ENCODE data around the gene HELT. TPM values are rescaled to one million over a fixed set of nuclear protein-coding genes. Genes with fewer than 3 reads are reported as not detected.
"Not testable (repeated sequence)": the region's sequence is repeated elsewhere in the genome, so short reads cannot be mapped to it uniquely, and the experiment has no call there.

HELT gene
- total and polyA plus RNA-seq, 10 of the 15 experiments (the other 5 are each of a cell fraction or from before 2014, with no cell fraction given) = not detected

DNA sequence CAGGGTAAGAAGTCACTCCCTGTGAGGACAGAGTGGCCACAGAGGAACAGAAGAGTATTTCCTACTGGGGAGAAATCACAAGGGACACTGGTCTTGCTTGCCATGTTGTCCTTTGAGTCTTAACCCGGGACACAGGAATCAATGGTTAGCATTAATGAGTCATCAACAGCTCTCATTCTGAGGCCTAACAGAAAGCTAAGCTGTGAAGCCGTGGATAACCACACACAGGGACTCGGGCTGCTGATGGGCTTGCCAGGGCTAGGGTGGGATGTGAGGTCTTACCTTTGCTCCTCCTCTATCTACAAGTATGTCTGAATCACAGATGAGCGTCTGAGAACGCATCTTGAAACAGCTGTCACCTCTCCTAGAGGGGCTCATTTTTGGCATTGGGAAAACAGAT is 22.2 kb downstream of the HELT start:
- TF ChIP-seq BACH1 (IDR thresholded peaks at IDR 0.05; ENCODE audit: borderline replicate concordance) (no peak), ESRRA (IDR thresholded peaks at IDR 0.05; ENCODE audit: low read length) (no peak), SIN3A (IDR thresholded peaks at IDR 0.05; ENCODE audit: low read depth, low read length) (no peak), RELA (IDR thresholded peaks at IDR 0.05; ENCODE audit: borderline replicate concordance, partially characterized antibody) (no peak), NFIC (IDR thresholded peaks at IDR 0.05; ENCODE audit: low read depth, low read length) (no peak), IKZF1 (conservative IDR thresholded peaks at IDR 0.05) (no peak), NR2C2 (IDR thresholded peaks at IDR 0.05; ENCODE audit: borderline replicate concordance, control insufficient read depth, insufficient read length, low read depth) (no peak), POLR2AphosphoS2 (IDR thresholded peaks at IDR 0.05; ENCODE audit: low read depth, low read length) (no peak), MEF2A (IDR thresholded peaks at IDR 0.05; ENCODE audit: insufficient read depth, low read depth, low read length) (no peak), FOXK2 (IDR thresholded peaks at IDR 0.05) (no peak), WRNIP1 (IDR thresholded peaks at IDR 0.05; ENCODE audit: borderline replicate concordance, low read depth, low read length) (no peak), CTCF (IDR thresholded peaks at IDR 0.05 in 2 of 3, conservative IDR thresholded peaks at IDR 0.05 in 1 of 3; ENCODE audit: control insufficient read depth in 2 of 3, extremely low read depth in 1 of 3, insufficient read depth in 1 of 3, low read depth in 3 of 3, low read length in 3 of 3) (no peak), NR2C1 (IDR thresholded peaks at IDR 0.05) (no peak), YBX1 (IDR thresholded peaks at IDR 0.05) (no peak), CREB1 (IDR thresholded peaks at IDR 0.05; ENCODE audit: low read depth) (no peak), BRCA1 (IDR thresholded peaks at IDR 0.05; ENCODE audit: low read depth, low read length) (no peak), ZNF207 (IDR thresholded peaks at IDR 0.05; ENCODE audit: borderline replicate concordance) (no peak)
- Histone ChIP-seq H3K4me2 (ENCODE audit: control insufficient read depth, insufficient read depth) (no peak overlapping the region), H3K27me3 (replicated peaks in 1 of 2; ENCODE audit: control insufficient read depth in 2 of 2, insufficient read depth in 2 of 2, low read length in 1 of 2) (0 out of 4 replicates have a peak, but pooled peaks cover 0 to 1% of the 10 kb centered on the region in 2 experiments), H3K4me3 (no peak overlapping the region), H3K9me3 (replicated peaks; ENCODE audit: control insufficient read depth, insufficient read depth, low read length) (no peaks in the 10 kb centered on the region), H3K79me2 (ENCODE audit: control insufficient read depth, insufficient read depth, low read length) (no peaks in the 10 kb centered on the region), H4K20me1 (ENCODE audit: control insufficient read depth, insufficient read depth) (no peaks in the 10 kb centered on the region), H3K4me1 (ENCODE audit: control insufficient read depth, insufficient read depth, low read length) (no peaks in the 10 kb centered on the region), H3K9ac (ENCODE audit: control insufficient read depth, insufficient read depth, low read length) (no peak overlapping the region), H3K27ac (ENCODE audit: control insufficient read depth, insufficient read depth) (no peak overlapping the region), H3K36me3 (ENCODE audit: control insufficient read depth in 2 of 2, insufficient read depth in 2 of 2, low read length in 1 of 2) (no peaks in the 10 kb centered on the region), H2AFZ (ENCODE audit: control insufficient read depth, low read depth, low read length) (no peak overlapping the region)
- intact Hi-C loops (cut with micrococcal nuclease; ENCODE audit: unreplicated experiment) (no loop called here), in situ Hi-C loops (cut with MboI) (loop anchor here (25.0 kb wide), 1 partner anchor 997 kb away; no protein-coding TSS in a partner anchor)
- FAIRE-seq (no peak), DNase-seq (ENCODE audit: low read depth, low spot score) (no peak), ATAC-seq (no peak; the same call in 2 of the 3 replicates)
- 54% methylated on average over 5 of the region's 5 CpGs for WGBS (ENCODE audit: insufficient coverage, insufficient replicate concordance, low lambda C conversion rate, missing lambda C conversion rate)
- SMC1A ChIA-PET (ENCODE audit: uncharacterized antibody, unreplicated experiment) = interaction anchor here (0.7 to 4.4 kb wide), 12 partner anchors 37 to 557 kb away, joined by 3 to 57 read pairs (median 4); partner anchors contain the start of gene SLC25A4
- POLR2A ChIA-PET = no interaction called here
- no TSS peak for BruUV-seq (replicated peaks)
- CTCF ChIA-PET = interaction anchor here (0.9 to 6.1 kb wide), 21 partner anchors 10 to 624 kb away, joined by 3 to 98 read pairs (median 7); no protein-coding TSS in a partner anchor
- RAD21 ChIA-PET (ENCODE audit: unreplicated experiment) = interaction anchor here (1.0 to 3.9 kb wide), 6 partner anchors 56 to 557 kb away, joined by 3 to 47 read pairs (median 16); no protein-coding TSS in a partner anchor

DNA sequence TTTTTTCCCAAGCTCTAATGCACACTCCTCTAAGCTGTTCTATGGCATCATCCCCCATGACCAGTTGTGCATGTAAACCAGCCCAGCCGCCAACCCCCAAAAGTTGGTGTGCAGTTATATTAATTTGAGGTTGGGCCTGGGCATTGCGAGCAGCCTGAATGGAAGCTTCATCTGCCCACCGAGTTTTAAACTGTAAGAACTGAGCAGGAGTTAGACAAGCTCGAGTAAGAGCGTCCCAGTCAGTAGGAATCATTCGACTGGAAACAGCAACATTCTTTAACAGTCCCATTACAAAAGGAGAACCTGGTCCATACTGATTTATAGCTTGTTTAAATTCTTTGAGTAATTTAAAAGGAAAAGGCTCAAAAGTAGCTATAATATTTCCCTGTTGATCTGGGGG is 32.0 kb downstream of the HELT start:
- H2AFZ ChIP-seq (ENCODE audit: control insufficient read depth, low read depth, low read length); H3K9me3 ChIP-seq (replicated peaks; ENCODE audit: control insufficient read depth, insufficient read depth, low read length); BruUV-seq (replicated peaks); H3K9ac ChIP-seq (ENCODE audit: control insufficient read depth, insufficient read depth, low read length); H3K4me3 ChIP-seq; H3K4me1 ChIP-seq (ENCODE audit: control insufficient read depth, insufficient read depth, low read length); POLR2A ChIA-PET; intact Hi-C loops (cut with micrococcal nuclease; ENCODE audit: unreplicated experiment); RAD21 ChIA-PET (ENCODE audit: unreplicated experiment); ATAC-seq; H3K79me2 ChIP-seq (ENCODE audit: control insufficient read depth, insufficient read depth, low read length); H3K27me3 ChIP-seq (replicated peaks in 1 of 2; ENCODE audit: control insufficient read depth in 2 of 2, insufficient read depth in 2 of 2, low read length in 1 of 2); H3K4me2 ChIP-seq (ENCODE audit: control insufficient read depth, insufficient read depth); H3K36me3 ChIP-seq (ENCODE audit: control insufficient read depth in 2 of 2, insufficient read depth in 2 of 2, low read length in 1 of 2); DNase-seq (ENCODE audit: low read depth, low spot score); SMC1A ChIA-PET (ENCODE audit: uncharacterized antibody, unreplicated experiment); FAIRE-seq; H3K27ac ChIP-seq (ENCODE audit: control insufficient read depth, insufficient read depth); H4K20me1 ChIP-seq (ENCODE audit: control insufficient read depth, insufficient read depth): not testable (repeated sequence)
- in situ Hi-C loops (cut with MboI) = loop anchor here (10.0 kb wide), 1 partner anchor 55 kb away; no protein-coding TSS in a partner anchor
- 11% methylated on average over 6 of the region's 6 CpGs for WGBS (ENCODE audit: insufficient coverage, insufficient replicate concordance, low lambda C conversion rate, missing lambda C conversion rate)
- CTCF ChIA-PET = interaction anchor here (1.7 to 2.6 kb wide), 2 partner anchors 9 to 11 kb away, joined by 5 to 11 read pairs; no protein-coding TSS in a partner anchor

All from GM12878 (cell line).